Measurements from ENCODE around the gene GTF3C2.

- no peak for TF ChIP-seq MZF1 (CRISPR knock-in tag; IDR thresholded peaks at IDR 0.05; ENCODE audit: borderline replicate concordance)
- TF ChIP-seq ZNF274 (CRISPR knock-in tag; IDR thresholded peaks at IDR 0.05), result no peak
- no peak for TF ChIP-seq ZBTB10 (CRISPR knock-in tag; IDR thresholded peaks at IDR 0.05; ENCODE audit: borderline replicate concordance)
These were observed 39.7 kb downstream of the GTF3C2 start for GRCh38 chr2:27316655-27317412.
